ENCODE results near the gene ASTN1.

ASTN1 gene

DNA sequence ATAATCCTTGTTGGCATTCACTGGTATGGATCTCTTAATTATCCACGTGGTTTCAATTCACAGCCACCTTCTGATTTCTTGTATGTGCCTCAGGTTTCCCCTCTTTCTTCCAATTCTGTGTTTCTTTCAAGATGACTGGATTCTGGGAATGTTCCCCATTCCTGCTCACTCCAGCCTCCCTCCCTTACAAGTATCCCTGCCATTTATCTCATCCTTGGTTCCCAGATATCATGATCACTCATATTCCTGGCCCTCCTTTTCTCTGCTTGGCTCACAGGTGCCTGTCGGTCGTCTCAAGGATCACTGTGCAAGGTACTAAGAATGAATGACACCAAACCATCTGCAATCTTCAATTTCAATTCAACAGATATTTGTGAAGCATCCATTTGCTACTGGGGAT lies 279.2 kb downstream of the ASTN1 start:
- Histone ChIP-seq H3K36me3 (ENCODE audit: control insufficient read depth, insufficient read depth, low read length) (no peaks in the 10 kb centered on the region), H3K4me3 (ENCODE audit: low read length) (no peak overlapping the region), H3K27ac (ENCODE audit: low read depth, low read length) (no peak overlapping the region), H3K27me3 (ENCODE audit: control insufficient read depth, insufficient read depth, low read length) (no peaks in the 10 kb centered on the region), H3K9ac (ENCODE audit: low read length) (no peak overlapping the region), H3K4me1 (ENCODE audit: control insufficient read depth, insufficient read depth, low read length) (no peaks in the 10 kb centered on the region)

DNA sequence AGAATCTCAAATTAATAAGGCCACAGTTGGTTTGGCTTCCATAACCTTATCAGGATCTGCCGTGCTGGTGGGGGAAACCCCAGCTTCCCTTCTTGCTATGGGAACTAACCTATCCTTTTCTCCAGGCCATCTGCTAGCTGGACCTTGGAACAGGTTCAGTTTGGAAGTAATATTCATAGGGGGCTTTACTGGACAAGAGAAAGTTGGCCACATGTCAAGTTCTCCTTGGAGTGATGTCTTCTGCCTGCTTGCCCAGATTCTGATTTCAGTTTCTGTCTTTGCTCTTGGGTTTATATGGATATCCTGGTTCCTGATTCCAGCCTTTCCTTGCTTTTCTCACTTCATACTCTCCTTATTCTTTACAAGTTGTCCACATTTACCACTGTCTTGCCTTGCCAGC lies 279.6 kb downstream of the ASTN1 start:
- Histone ChIP-seq H3K4me1 (ENCODE audit: control insufficient read depth, insufficient read depth, low read length) (no peaks in the 10 kb centered on the region), H3K4me3 (ENCODE audit: low read length) (no peak overlapping the region), H3K27ac (ENCODE audit: low read depth, low read length) (no peak overlapping the region), H3K27me3 (ENCODE audit: control insufficient read depth, insufficient read depth, low read length) (no peaks in the 10 kb centered on the region), H3K9ac (ENCODE audit: low read length) (no peak overlapping the region), H3K36me3 (ENCODE audit: control insufficient read depth, insufficient read depth, low read length) (no peaks in the 10 kb centered on the region)

GRCh38 chr1:176884286-176884685 lies 280.2 kb downstream of the ASTN1 start:
- H3K27me3 ChIP-seq (ENCODE audit: control insufficient read depth, insufficient read depth, low read length) = no peaks in the 10 kb centered on the region
- no peaks in the 10 kb centered on the region for H3K36me3 ChIP-seq (ENCODE audit: control insufficient read depth, insufficient read depth, low read length)
- no peak overlapping the region for H3K4me3 ChIP-seq (ENCODE audit: low read length)
- no peaks in the 10 kb centered on the region for H3K4me1 ChIP-seq (ENCODE audit: control insufficient read depth, insufficient read depth, low read length)
- H3K27ac ChIP-seq (ENCODE audit: low read depth, low read length) = no peak overlapping the region
- H3K9ac ChIP-seq (ENCODE audit: low read length) = no peak overlapping the region

DNA sequence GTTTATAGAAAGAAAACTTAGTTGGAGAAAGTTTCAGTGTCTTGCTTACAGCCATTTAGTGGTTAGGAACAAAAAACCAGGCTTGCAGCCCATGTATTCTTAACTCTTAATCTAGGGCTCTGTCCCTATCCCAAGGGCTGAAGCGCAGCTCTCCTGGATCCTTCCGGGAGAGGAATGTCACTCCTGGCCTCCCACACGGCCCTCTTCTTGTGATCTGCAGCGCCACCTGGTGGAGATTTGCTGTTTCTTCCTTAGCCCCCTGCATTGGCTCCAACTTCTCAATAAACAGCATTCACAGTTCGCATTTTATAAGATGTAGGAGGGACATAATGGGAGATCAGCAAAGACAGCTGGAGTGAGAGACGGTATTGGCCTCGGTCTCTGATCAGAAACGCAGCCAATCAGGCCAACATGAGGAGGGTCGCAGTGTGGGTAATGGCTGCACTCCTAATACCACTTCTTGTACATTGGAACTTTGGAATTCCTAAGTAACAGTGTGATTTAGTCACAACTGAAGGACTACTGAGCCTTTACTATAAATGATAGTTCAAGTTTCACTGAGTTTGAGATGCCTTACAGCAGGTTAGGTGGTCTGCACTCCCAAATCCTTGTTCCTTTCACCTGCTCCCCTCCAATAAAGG lies 283.4 kb downstream of the ASTN1 start:
- Histone ChIP-seq H3K4me3 (ENCODE audit: low read length) (no peak overlapping the region), H3K36me3 (ENCODE audit: control insufficient read depth, insufficient read depth, low read length) (no peaks in the 10 kb centered on the region), H3K4me1 (ENCODE audit: control insufficient read depth, insufficient read depth, low read length) (no peaks in the 10 kb centered on the region), H3K27ac (ENCODE audit: low read depth, low read length) (no peak overlapping the region), H3K27me3 (ENCODE audit: control insufficient read depth, insufficient read depth, low read length) (peaks cover 2% of the 10 kb centered on the region), H3K9ac (ENCODE audit: low read length) (no peak overlapping the region)

DNA sequence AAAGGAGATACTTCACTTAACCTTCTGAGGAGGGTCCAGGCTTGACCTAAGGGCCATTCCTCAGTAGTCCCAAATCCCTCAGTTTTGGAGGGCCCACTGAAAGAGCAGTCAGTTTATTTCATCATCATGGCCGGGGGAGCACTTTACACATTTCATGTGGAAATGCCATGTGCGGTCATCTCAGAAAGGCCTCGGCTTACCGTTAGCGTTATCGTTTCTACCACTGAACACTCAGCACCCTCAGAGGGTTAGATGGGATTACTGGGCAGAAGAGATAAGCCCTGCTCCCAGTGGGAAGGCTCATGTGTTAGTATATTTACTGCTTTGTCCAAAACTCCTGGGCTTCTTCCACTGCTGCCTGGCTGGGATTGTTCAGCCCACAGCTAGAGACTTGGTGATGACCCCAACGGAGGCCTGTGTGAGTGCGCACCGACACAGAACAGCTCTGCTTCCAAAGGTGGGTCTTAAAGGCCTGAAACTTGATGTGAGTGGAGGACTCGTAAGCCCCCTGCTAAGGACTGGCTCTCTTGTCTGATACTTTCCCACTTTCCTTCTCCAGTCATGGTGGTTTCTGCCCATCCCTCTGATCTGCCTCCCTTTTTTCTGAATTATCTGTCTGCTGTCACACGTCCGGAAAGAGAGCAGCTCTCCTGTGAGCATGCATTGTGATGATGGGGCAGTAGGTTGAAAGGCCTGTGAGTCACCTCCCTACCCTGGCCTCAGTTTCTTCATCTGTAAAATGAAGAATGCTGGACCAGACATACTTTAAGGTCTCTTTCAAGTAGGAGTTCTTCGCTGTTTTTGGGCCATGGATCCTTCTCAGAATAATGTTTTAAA lies 284.5 kb downstream of the ASTN1 start:
- no peak overlapping the region for H3K4me3 ChIP-seq (ENCODE audit: low read length)
- peaks cover 2% of the 10 kb centered on the region for H3K27me3 ChIP-seq (ENCODE audit: control insufficient read depth, insufficient read depth, low read length)
- no peaks in the 10 kb centered on the region for H3K36me3 ChIP-seq (ENCODE audit: control insufficient read depth, insufficient read depth, low read length)
- H3K4me1 ChIP-seq (ENCODE audit: control insufficient read depth, insufficient read depth, low read length) = no peaks in the 10 kb centered on the region
- no peak overlapping the region for H3K27ac ChIP-seq (ENCODE audit: low read depth, low read length)
- H3K9ac ChIP-seq (ENCODE audit: low read length) = no peak overlapping the region

DNA sequence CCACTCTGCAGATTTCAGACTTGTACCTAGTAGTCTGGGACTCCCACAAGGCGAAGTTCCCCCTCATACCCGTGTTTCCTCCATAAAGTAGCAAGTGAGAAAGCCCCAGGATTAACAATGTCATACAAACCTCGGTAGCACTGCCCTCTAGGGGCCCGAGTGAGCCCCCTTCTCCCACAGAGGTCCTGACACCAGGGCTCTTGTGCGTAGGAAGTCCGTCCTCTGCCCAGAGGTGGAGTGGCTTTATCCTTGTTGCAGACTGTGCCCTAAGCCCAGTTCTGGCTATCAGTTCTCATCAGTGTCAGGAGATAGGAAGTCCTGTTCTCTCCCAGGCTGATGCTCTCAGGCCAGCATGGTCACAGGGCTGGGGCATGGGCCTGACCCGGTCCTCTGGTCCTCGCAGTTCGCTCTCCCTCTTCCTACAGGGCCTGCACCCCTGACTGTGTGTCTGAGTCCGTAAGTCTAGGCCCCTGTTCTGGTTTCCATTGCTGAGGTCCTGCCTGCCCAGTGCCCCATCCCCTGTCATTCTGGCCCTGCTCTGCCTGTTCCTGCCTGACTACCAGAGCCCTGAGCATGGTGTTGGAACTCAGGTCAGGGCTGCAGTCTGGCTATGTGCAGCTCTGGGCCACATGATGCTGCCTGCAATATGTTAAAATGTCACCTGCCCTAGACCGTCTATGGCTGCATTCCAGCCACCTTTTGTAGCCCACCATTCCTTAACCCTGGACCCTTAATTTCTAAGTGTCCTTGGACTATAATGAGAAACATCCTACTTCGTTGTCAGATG lies 285.6 kb downstream of the ASTN1 start:
- H3K27ac ChIP-seq (ENCODE audit: low read depth, low read length) = no peak overlapping the region
- H3K4me1 ChIP-seq (ENCODE audit: control insufficient read depth, insufficient read depth, low read length) = no peaks in the 10 kb centered on the region
- H3K36me3 ChIP-seq (ENCODE audit: control insufficient read depth, insufficient read depth, low read length) = no peaks in the 10 kb centered on the region
- H3K9ac ChIP-seq (ENCODE audit: low read length) = no peak overlapping the region
- H3K27me3 ChIP-seq (ENCODE audit: control insufficient read depth, insufficient read depth, low read length) = peaks cover 2% of the 10 kb centered on the region
- H3K4me3 ChIP-seq (ENCODE audit: low read length) = no peak overlapping the region

GRCh38 chr1:176877557-176877956 lies 287.0 kb downstream of the ASTN1 start:
- no peak overlapping the region for H3K27ac ChIP-seq (ENCODE audit: low read depth, low read length)
- H3K36me3 ChIP-seq (ENCODE audit: control insufficient read depth, insufficient read depth, low read length) = no peaks in the 10 kb centered on the region
- peaks cover 2% of the 10 kb centered on the region for H3K27me3 ChIP-seq (ENCODE audit: control insufficient read depth, insufficient read depth, low read length)
- H3K4me3 ChIP-seq (ENCODE audit: low read length) = no peak overlapping the region
- H3K4me1 ChIP-seq (ENCODE audit: control insufficient read depth, insufficient read depth, low read length) = no peaks in the 10 kb centered on the region
- no peak overlapping the region for H3K9ac ChIP-seq (ENCODE audit: low read length)

DNA sequence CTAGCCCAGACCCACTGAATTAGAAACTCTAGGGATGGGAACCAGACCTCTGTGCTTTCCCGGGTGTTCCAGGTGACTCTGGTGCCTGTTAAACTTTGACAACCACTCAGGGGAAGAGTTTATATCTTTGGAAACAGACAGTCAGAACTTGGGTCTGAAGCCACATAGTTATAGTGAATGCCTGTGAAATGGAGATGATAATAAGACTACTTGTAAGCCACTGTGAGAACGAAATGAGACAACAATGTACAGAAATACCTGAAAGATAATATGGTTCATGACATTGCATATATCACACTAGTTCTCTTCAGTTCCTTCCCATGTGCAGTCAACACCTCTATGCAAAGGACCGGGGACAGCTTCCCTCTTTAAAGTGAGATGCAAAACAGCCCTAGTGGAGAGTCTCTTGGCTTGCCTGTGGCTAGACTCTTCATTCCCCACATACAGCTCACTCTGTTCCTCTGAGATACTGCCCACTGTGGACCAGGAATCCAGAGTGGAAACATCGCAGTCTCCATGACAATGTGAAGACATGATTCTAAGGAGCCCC lies 287.5 kb downstream of the ASTN1 start:
- H3K36me3 ChIP-seq (ENCODE audit: control insufficient read depth, insufficient read depth, low read length) = no peaks in the 10 kb centered on the region
- no peak overlapping the region for H3K27ac ChIP-seq (ENCODE audit: low read depth, low read length)
- H3K9ac ChIP-seq (ENCODE audit: low read length) = no peak overlapping the region
- H3K4me1 ChIP-seq (ENCODE audit: control insufficient read depth, insufficient read depth, low read length) = no peaks in the 10 kb centered on the region
- H3K4me3 ChIP-seq (ENCODE audit: low read length) = no peak overlapping the region
- H3K27me3 ChIP-seq (ENCODE audit: control insufficient read depth, insufficient read depth, low read length) = peaks cover 2% of the 10 kb centered on the region

GRCh38 chr1:176869577-176869976 lies 294.9 kb downstream of the ASTN1 start:
- H3K4me1 ChIP-seq (ENCODE audit: control insufficient read depth, insufficient read depth, low read length) = peaks cover 3% of the 10 kb centered on the region
- no peak overlapping the region for H3K4me3 ChIP-seq (ENCODE audit: low read length)
- H3K27me3 ChIP-seq (ENCODE audit: control insufficient read depth, insufficient read depth, low read length) = no peaks in the 10 kb centered on the region
- H3K9ac ChIP-seq (ENCODE audit: low read length) = no peak overlapping the region
- H3K27ac ChIP-seq (ENCODE audit: low read depth, low read length) = no peak overlapping the region
- H3K36me3 ChIP-seq (ENCODE audit: control insufficient read depth, insufficient read depth, low read length) = no peaks in the 10 kb centered on the region

DNA sequence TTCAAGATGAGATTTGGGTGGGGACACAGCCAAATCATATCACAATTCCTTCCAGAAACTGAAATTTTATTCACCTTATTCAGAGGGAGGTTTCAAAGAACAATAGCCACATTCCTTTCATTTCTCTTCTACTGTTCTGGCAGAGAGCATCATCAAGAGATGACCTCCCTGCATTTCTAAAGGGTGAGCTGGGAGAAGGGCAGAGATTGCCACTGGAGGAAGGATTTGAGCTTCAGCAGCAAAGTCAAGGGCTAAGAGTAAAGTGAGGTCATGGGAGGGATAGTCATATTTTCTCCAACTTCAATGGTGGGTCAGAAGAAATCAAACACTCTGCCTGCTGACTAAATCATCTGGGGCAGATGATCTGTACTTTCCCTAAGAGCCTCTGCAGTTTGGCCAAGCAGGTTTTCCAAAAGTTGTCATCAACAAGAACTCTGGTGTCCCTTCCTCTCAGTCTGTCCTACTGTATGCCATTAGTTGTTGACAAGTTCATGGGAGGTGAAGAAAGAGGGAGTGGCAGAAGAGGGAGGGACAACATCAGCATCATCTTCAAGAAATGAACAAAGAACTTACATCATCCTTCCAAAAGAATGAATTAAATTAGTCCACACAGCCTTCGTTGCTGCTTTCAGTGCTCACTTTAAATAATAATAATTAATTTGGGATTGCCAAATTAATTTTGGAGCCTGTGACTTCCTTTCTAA lies 298.3 kb downstream of the ASTN1 start:
- H3K27ac ChIP-seq (ENCODE audit: low read depth, low read length) = no peak overlapping the region
- H3K9ac ChIP-seq (ENCODE audit: low read length) = no peak overlapping the region
- H3K36me3 ChIP-seq (ENCODE audit: control insufficient read depth, insufficient read depth, low read length) = no peaks in the 10 kb centered on the region
- H3K4me3 ChIP-seq (ENCODE audit: low read length) = no peak overlapping the region
- no peaks in the 10 kb centered on the region for H3K27me3 ChIP-seq (ENCODE audit: control insufficient read depth, insufficient read depth, low read length)
- H3K4me1 ChIP-seq (ENCODE audit: control insufficient read depth, insufficient read depth, low read length) = no peaks in the 10 kb centered on the region

DNA sequence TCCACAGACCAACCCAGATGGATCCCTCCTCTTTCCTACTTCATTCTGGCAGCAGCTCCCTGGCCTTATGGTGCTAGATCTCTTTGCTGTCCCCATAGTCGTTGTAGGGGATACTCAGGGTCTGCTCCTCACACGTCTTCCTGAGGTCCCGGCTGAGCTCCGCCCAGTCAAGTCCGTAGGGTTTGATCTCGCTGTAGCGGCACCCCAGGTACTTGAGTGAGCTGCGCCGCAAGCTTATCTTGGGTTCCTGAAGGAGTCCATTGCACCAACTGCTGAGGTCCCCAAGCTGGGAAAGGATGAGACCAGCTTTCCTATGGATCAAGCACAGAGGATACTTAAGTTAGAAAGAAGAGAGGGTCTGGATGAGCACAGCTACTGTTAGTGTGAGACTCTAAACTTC lies 300.3 kb downstream of the ASTN1 start:
- Histone ChIP-seq H3K36me3 (ENCODE audit: control insufficient read depth, insufficient read depth, low read length) (no peaks in the 10 kb centered on the region), H3K27me3 (ENCODE audit: control insufficient read depth, insufficient read depth, low read length) (no peaks in the 10 kb centered on the region)

DNA sequence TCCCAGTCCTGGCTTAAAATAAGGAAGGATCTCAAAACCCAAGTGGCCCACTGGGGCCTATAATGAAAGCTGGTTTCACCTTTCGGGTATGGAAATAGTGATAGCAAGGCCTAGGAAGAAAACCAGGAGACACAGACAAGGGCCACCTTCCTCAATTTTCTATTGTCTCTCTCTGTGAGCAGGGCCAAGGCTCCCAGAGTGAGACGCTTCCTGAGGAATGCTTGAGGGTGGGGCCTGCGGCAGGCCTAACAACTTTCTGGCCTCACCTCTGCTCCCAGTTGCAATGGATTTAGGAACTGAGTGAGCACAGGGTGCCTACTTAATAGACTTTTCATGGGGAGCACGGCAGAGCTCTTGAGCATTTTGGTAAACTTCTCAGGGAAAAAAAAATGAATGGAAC lies 300.9 kb downstream of the ASTN1 start:
- no peaks in the 10 kb centered on the region for H3K36me3 ChIP-seq (ENCODE audit: control insufficient read depth, insufficient read depth, low read length)
- H3K4me1 ChIP-seq (ENCODE audit: control insufficient read depth, insufficient read depth, low read length) = no peaks in the 10 kb centered on the region
- H3K9ac ChIP-seq (ENCODE audit: low read length) = no peak overlapping the region
- H3K27me3 ChIP-seq (ENCODE audit: control insufficient read depth, insufficient read depth, low read length) = no peaks in the 10 kb centered on the region
- no peak overlapping the region for H3K4me3 ChIP-seq (ENCODE audit: low read length)
- no peak overlapping the region for H3K27ac ChIP-seq (ENCODE audit: low read depth, low read length)

More for the DNA sequence above, 300.3 kb downstream of the ASTN1 start:
- Histone ChIP-seq H3K4me3 (ENCODE audit: low read length) (no peak overlapping the region), H3K4me1 (ENCODE audit: control insufficient read depth, insufficient read depth, low read length) (no peaks in the 10 kb centered on the region), H3K9ac (ENCODE audit: low read length) (no peak overlapping the region), H3K27ac (ENCODE audit: low read depth, low read length) (no peak overlapping the region)
